Natural killer cell (primary cell): ENCODE data around the gene PRDM16. TPM values are rescaled to one million over a fixed set of nuclear protein-coding genes. Genes with fewer than 3 reads are reported as not detected.

ENCODE experiments used
- ATAC-seq, 3 donors: fragments of 150-1000 bp in 2 of 3; fragments of 200-7000 bp in 1 of 3; cut with Tn5 transposase; 1 replicate in 1 of 3; 2 replicates in 2 of 3; pipeline ENCODE4 v1.10.0; 2021; ENCODE audit warnings: mild to moderate bottlenecking in 2 of 3, moderate library complexity in 2 of 3
- DNase-seq, 2 donors: peaks; one replicate each; pipeline versions ENCODE4 v3.0.0 to v3.0.0-alpha.2; 2013 to 2021; ENCODE audit warnings: mixed read lengths in 1 of 2
- H3K27ac ChIP-seq: one replicate; pipeline ENCODE4 v1.5.1; 2013; ENCODE audit warnings: mild to moderate bottlenecking, low read length
- H3K27me3 ChIP-seq: one replicate; pipeline ENCODE4 v1.6.1; 2013; ENCODE audit warnings: low read length; ENCODE audit not compliant: control insufficient read depth, insufficient read depth
- H3K36me3 ChIP-seq: one replicate; pipeline ENCODE4 v1.6.1; 2013; ENCODE audit warnings: low read length; ENCODE audit not compliant: control insufficient read depth, insufficient read depth
- H3K4me1 ChIP-seq: one replicate; pipeline ENCODE4 v1.6.1; 2013; ENCODE audit warnings: low read length; ENCODE audit not compliant: control insufficient read depth, insufficient read depth
- H3K4me3 ChIP-seq: one replicate; pipeline ENCODE4 v1.5.1; 2013; ENCODE audit warnings: low read length
- H3K9me3 ChIP-seq: one replicate; pipeline ENCODE4 v1.6.1; 2013; ENCODE audit warnings: low read length; ENCODE audit not compliant: control insufficient read depth, insufficient read depth
- H3K27ac Mint-ChIP-seq, 2 donors: one replicate each; pipeline ENCODE4 v1.8.0; 2022; ENCODE audit warnings: mild to moderate bottlenecking in 2 of 2, mixed read lengths in 2 of 2, moderate library complexity in 1 of 2
- H3K27me3 Mint-ChIP-seq, 2 donors: one replicate each; pipeline ENCODE4 v1.8.0; 2022; ENCODE audit warnings: low read depth in 2 of 2, mixed read lengths in 2 of 2
- H3K36me3 Mint-ChIP-seq: one replicate; pipeline ENCODE4 v1.8.0; 2022; ENCODE audit warnings: mixed read lengths
- H3K4me1 Mint-ChIP-seq, 2 donors: one replicate each; pipeline ENCODE4 v1.8.0; 2022; ENCODE audit warnings: mixed read lengths in 2 of 2
- H3K4me3 Mint-ChIP-seq: one replicate; pipeline ENCODE4 v1.8.0; 2022; ENCODE audit warnings: mild to moderate bottlenecking, moderate library complexity, mixed read lengths
- H3K9me3 Mint-ChIP-seq, 2 donors: one replicate each; pipeline ENCODE4 v1.8.0; 2022; ENCODE audit warnings: mixed read lengths in 2 of 2
- CTCF ChIP-seq: fragments of 200-600 bp; IDR thresholded peaks from one replicate; pipeline ENCODE4 v1.8.0; 2022; ENCODE audit warnings: antibody characterized with exemption
- WGBS: methylation state at CpG from one replicate; pipeline ENCODE4 v1.1.7; 2013; ENCODE audit warnings: missing lambda C conversion rate; ENCODE audit not compliant: insufficient coverage; 5-methylcytosine and 5-hydroxymethylcytosine counted together
- intact Hi-C: fragments of 100-400 bp; cut with micrococcal nuclease; formaldehyde crosslinking; loops from one replicate; pipeline ENCODE4 v1.14.2; 2022
- total RNA-seq, 4 donors: library from RNA; stranded (reverse); fragments of 120-200 nt in 1 of 4; gene quantifications; one replicate each; pipeline versions ENCODE4 v1.2.3 to v1.2.4, GENCODE V29; 2013 to 2022

The PRDM16 gene
- total RNA-seq, 3 donors from 2014 or later (not counting 1 experiment from before 2014, with no cell fraction given) = 0.25 to 0.64 TPM; not detected in 1

- Histone ChIP-seq H3K27me3 (no peaks in the 10 kb centered on the region), H3K9me3 (no peaks in the 10 kb centered on the region), H3K27ac (no peak overlapping the region), H3K4me3 (no peak overlapping the region), H3K4me1 (no peaks in the 10 kb centered on the region), H3K36me3 (no peaks in the 10 kb centered on the region)
- no peak for DNase-seq
- no peaks in the 10 kb centered on the region for H3K4me1 Mint-ChIP-seq
- H3K4me3 Mint-ChIP-seq = no peak overlapping the region
- TF ChIP-seq CTCF = no peak
- intact Hi-C loops = no loop called here
- no peak for ATAC-seq
- no peak overlapping the region for H3K27ac Mint-ChIP-seq
- no peaks in the 10 kb centered on the region for H3K27me3 Mint-ChIP-seq
- no peaks in the 10 kb centered on the region for H3K9me3 Mint-ChIP-seq
- no peaks in the 10 kb centered on the region for H3K36me3 Mint-ChIP-seq
- 96% methylated on average over 13 of the region's 13 CpGs for WGBS
These were observed 72.1 kb downstream of the PRDM16 start for GRCh38 chr1:3141129-3141528.

- intact Hi-C loops = no loop called here
- Histone ChIP-seq H3K36me3 (no peaks in the 10 kb centered on the region), H3K4me1 (no peaks in the 10 kb centered on the region), H3K9me3 (no peaks in the 10 kb centered on the region), H3K27me3 (no peaks in the 10 kb centered on the region), H3K4me3 (no peak overlapping the region), H3K27ac (no peak overlapping the region)
- H3K36me3 Mint-ChIP-seq = no peaks in the 10 kb centered on the region
- WGBS = 63% methylated on average over 21 of the region's 21 CpGs
- ATAC-seq (no peak), DNase-seq (no peak)
- no peak overlapping the region for H3K27ac Mint-ChIP-seq
- no peak overlapping the region for H3K4me3 Mint-ChIP-seq
- H3K27me3 Mint-ChIP-seq = no peaks in the 10 kb centered on the region
- no peaks in the 10 kb centered on the region for H3K4me1 Mint-ChIP-seq
- no peak for TF ChIP-seq CTCF
- H3K9me3 Mint-ChIP-seq = no peaks in the 10 kb centered on the region
These were observed 72.8 kb downstream of the PRDM16 start for GRCh38 chr1:3141836-3142235.

GRCh38 chr1:3142236-3142635, 73.2 kb downstream of the PRDM16 start:
- DNase-seq (no peak), ATAC-seq (no peak)
- WGBS = 79% methylated on average over 17 of the region's 17 CpGs
- H3K9me3 Mint-ChIP-seq = no peaks in the 10 kb centered on the region
- H3K27me3 Mint-ChIP-seq = no peaks in the 10 kb centered on the region
- no peak overlapping the region for H3K4me3 Mint-ChIP-seq
- TF ChIP-seq CTCF = no peak
- intact Hi-C loops = no loop called here
- no peak overlapping the region for H3K27ac Mint-ChIP-seq
- H3K27me3 ChIP-seq = no peaks in the 10 kb centered on the region
- no peaks in the 10 kb centered on the region for H3K9me3 ChIP-seq
- no peaks in the 10 kb centered on the region for H3K4me1 ChIP-seq
- no peaks in the 10 kb centered on the region for H3K36me3 Mint-ChIP-seq
- H3K4me1 Mint-ChIP-seq = no peaks in the 10 kb centered on the region
- H3K4me3 ChIP-seq = no peak overlapping the region
- H3K27ac ChIP-seq = no peak overlapping the region
- H3K36me3 ChIP-seq = no peaks in the 10 kb centered on the region

GRCh38 chr1:3142751-3143150, 73.7 kb downstream of the PRDM16 start:
- H3K4me3 ChIP-seq = no peak overlapping the region
- H3K27me3 Mint-ChIP-seq = no peaks in the 10 kb centered on the region
- H3K4me3 Mint-ChIP-seq = no peak overlapping the region
- H3K4me1 ChIP-seq = no peaks in the 10 kb centered on the region
- no peak overlapping the region for H3K27ac ChIP-seq
- 90% methylated on average over 12 of the region's 12 CpGs for WGBS
- H3K36me3 Mint-ChIP-seq = no peaks in the 10 kb centered on the region
- H3K4me1 Mint-ChIP-seq = no peaks in the 10 kb centered on the region
- no peaks in the 10 kb centered on the region for H3K27me3 ChIP-seq
- H3K36me3 ChIP-seq = no peaks in the 10 kb centered on the region
- intact Hi-C loops = no loop called here
- ATAC-seq = no peak
- no peak for DNase-seq
- H3K27ac Mint-ChIP-seq = no peak overlapping the region
- H3K9me3 Mint-ChIP-seq = no peaks in the 10 kb centered on the region
- H3K9me3 ChIP-seq = no peaks in the 10 kb centered on the region
- no peak for TF ChIP-seq CTCF
